Activated CD4-positive, alpha-beta T cell treated with anti-CD3 and anti-CD28 coated beads, Interleukin-2, amount 10 ng/mL, durations not matched to agents 7 days and 5 days (primary cell): Measurements from ENCODE around the gene ARID3A. TPM values are rescaled to one million over a fixed set of nuclear protein-coding genes. Genes with fewer than 3 reads are reported as not detected.
"Not testable (repeated sequence)": the region's sequence is repeated elsewhere in the genome, so short reads cannot be mapped to it uniquely, and the experiment has no call there.

Source experiments
- CTCF ChIA-PET: fragments of 350-600 bp; sonication (Branson Sonifier 250); formaldehyde crosslinking; loops from one replicate; lab custom pipeline; 2021; ENCODE audit warnings: antibody characterized with exemption; lab: Charles Lee
- POLR2A ChIA-PET: fragments of 350-600 bp; sonication (Branson Sonifier 250); formaldehyde crosslinking; loops from one replicate; lab custom pipeline; 2021; ENCODE audit warnings: antibody characterized with exemption; lab: Charles Lee
- DNase-seq: peaks from one replicate; pipeline ENCODE4 v3.0.0-alpha.2; 2020
- H3K27ac Mint-ChIP-seq: one replicate; pipeline ENCODE4 v1.8.0; 2021; ENCODE audit warnings: mild to moderate bottlenecking, moderate library complexity, mixed read lengths
- H3K27me3 Mint-ChIP-seq: one replicate; pipeline ENCODE4 v1.8.0; 2021; ENCODE audit warnings: mixed read lengths
- H3K36me3 Mint-ChIP-seq: one replicate; pipeline ENCODE4 v1.8.0; 2021; ENCODE audit warnings: low read depth, mixed read lengths
- H3K4me1 Mint-ChIP-seq: one replicate; pipeline ENCODE4 v1.8.0; 2021; ENCODE audit warnings: mixed read lengths
- H3K4me3 Mint-ChIP-seq: one replicate; pipeline ENCODE4 v1.8.0; 2021; ENCODE audit warnings: mild to moderate bottlenecking, moderate library complexity, mixed read lengths
- H3K9me3 Mint-ChIP-seq: one replicate; pipeline ENCODE4 v1.8.0; 2021; ENCODE audit warnings: mixed read lengths
- total RNA-seq, 2 experiments: library from RNA; stranded (reverse); gene quantifications; one replicate each; pipeline ENCODE4 v1.2.3, GENCODE V29; 2021

The ARID3A gene
- total RNA-seq, 2 experiments from 2014 or later = 25.8 to 28.4 TPM

DNA sequence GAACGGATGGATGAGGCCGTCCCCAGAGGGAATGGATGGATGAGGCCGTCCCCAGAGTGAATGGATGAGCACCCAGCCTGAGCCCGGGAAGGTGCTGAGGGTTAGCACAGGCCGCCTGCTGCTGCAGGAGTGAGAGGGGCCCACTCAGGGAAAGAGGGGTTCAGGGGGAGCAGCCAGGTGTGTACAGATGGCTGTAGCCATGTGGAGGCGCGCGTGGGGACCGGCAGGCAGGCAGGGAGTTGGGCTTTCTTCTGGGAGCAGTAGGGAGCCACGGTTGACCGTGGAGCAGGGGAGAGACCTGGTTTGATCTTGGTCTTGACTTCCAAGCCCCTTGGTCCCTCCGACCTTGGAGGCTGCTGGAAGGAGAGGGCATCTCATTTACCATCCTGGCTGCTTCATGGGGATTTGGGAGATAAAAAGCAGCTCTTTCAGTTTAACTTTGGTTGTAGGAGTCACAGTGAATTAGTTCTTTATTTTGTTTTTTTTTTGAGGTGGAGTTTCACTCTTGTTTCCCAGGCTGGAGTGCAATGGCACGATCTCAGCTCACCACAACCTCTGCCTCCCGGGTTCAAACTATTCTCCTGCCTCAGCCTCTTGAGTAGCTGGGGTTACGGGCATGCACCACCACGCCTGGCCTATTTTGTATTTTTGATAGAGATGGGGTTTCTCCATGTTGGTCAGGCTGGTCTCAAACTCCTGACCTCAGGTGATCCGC is 24.7 kb downstream of the ARID3A start:
- no peaks in the 10 kb centered on the region for H3K36me3 Mint-ChIP-seq
- H3K27me3 Mint-ChIP-seq = no peaks in the 10 kb centered on the region
- H3K4me1 Mint-ChIP-seq = peaks cover 18% of the 10 kb centered on the region
- ChIA-PET CTCF (no interaction called here), POLR2A (interaction anchor here (0.7 kb wide), 1 partner anchor 444 kb away, joined by 5 read pairs; no protein-coding TSS in a partner anchor)
- no peak overlapping the region for H3K4me3 Mint-ChIP-seq
- no peaks in the 10 kb centered on the region for H3K9me3 Mint-ChIP-seq
- no peak for DNase-seq
- H3K27ac Mint-ChIP-seq = peak overlapping the region; percentile 41

- no peak for DNase-seq
- Mint-ChIP-seq H3K9me3 (no peaks in the 10 kb centered on the region), H3K36me3 (no peaks in the 10 kb centered on the region), H3K27me3 (no peaks in the 10 kb centered on the region), H3K4me1 (peaks cover 18% of the 10 kb centered on the region), H3K27ac (no peak overlapping the region), H3K4me3 (no peak overlapping the region)
- POLR2A ChIA-PET = no interaction called here
- CTCF ChIA-PET = interaction anchor here (0.7 kb wide), 1 partner anchor 56 kb away, joined by 3 read pairs; no protein-coding TSS in a partner anchor
Measured at GRCh38 chr19:952049-952679, 26.3 kb downstream of the ARID3A start.

- no peaks in the 10 kb centered on the region for H3K9me3 Mint-ChIP-seq
- H3K4me3 Mint-ChIP-seq = peak overlapping the region; percentile 36
- peaks cover 18% of the 10 kb centered on the region for H3K4me1 Mint-ChIP-seq
- ChIA-PET CTCF (no interaction called here), POLR2A (no interaction called here)
- no peaks in the 10 kb centered on the region for H3K27me3 Mint-ChIP-seq
- DNase-seq = peak; percentile 27
- peak overlapping the region; percentile 60 for H3K27ac Mint-ChIP-seq
- no peaks in the 10 kb centered on the region for H3K36me3 Mint-ChIP-seq
Measured at GRCh38 chr19:952680-953444, 27.0 kb downstream of the ARID3A start.

GRCh38 chr19:953445-954271 is 27.8 kb downstream of the ARID3A start:
- ChIA-PET CTCF (no interaction called here), POLR2A (no interaction called here)
- no peaks in the 10 kb centered on the region for H3K27me3 Mint-ChIP-seq
- peaks cover 20% of the 10 kb centered on the region for H3K4me1 Mint-ChIP-seq
- H3K4me3 Mint-ChIP-seq = no peak overlapping the region
- no peaks in the 10 kb centered on the region for H3K36me3 Mint-ChIP-seq
- no peak for DNase-seq
- no peaks in the 10 kb centered on the region for H3K9me3 Mint-ChIP-seq
- peak overlapping the region; percentile 66 for H3K27ac Mint-ChIP-seq

- no peak overlapping the region for H3K27ac Mint-ChIP-seq
- ChIA-PET POLR2A (no interaction called here), CTCF (no interaction called here)
- H3K4me3 Mint-ChIP-seq = no peak overlapping the region
- no peaks in the 10 kb centered on the region for H3K36me3 Mint-ChIP-seq
- no peaks in the 10 kb centered on the region for H3K27me3 Mint-ChIP-seq
- H3K9me3 Mint-ChIP-seq = no peaks in the 10 kb centered on the region
- peaks cover 23% of the 10 kb centered on the region for H3K4me1 Mint-ChIP-seq
- DNase-seq = no peak
Measured at GRCh38 chr19:954272-954671, 28.4 kb downstream of the ARID3A start.

- no peak overlapping the region for H3K4me3 Mint-ChIP-seq
- ChIA-PET CTCF (interaction anchor here (1.0 kb wide), 1 partner anchor 34 kb away, joined by 3 read pairs; no protein-coding TSS in a partner anchor), POLR2A (no interaction called here)
- no peak overlapping the region for H3K27ac Mint-ChIP-seq
- H3K4me1 Mint-ChIP-seq = peaks cover 23% of the 10 kb centered on the region
- DNase-seq = no peak
- no peaks in the 10 kb centered on the region for H3K27me3 Mint-ChIP-seq
- no peaks in the 10 kb centered on the region for H3K36me3 Mint-ChIP-seq
- no peaks in the 10 kb centered on the region for H3K9me3 Mint-ChIP-seq
Measured at GRCh38 chr19:954672-955494, 29.0 kb downstream of the ARID3A start.

GRCh38 chr19:955803-956765 is 30.2 kb downstream of the ARID3A start:
- Mint-ChIP-seq H3K27ac (no peak overlapping the region), H3K9me3 (no peaks in the 10 kb centered on the region), H3K4me3 (no peak overlapping the region), H3K4me1 (peaks cover 19% of the 10 kb centered on the region), H3K36me3 (no peaks in the 10 kb centered on the region), H3K27me3 (no peaks in the 10 kb centered on the region)
- CTCF ChIA-PET = interaction anchor here (1.0 kb wide), 1 partner anchor 35 kb away, joined by 3 read pairs; no protein-coding TSS in a partner anchor
- POLR2A ChIA-PET = no interaction called here
- DNase-seq = no peak

DNA sequence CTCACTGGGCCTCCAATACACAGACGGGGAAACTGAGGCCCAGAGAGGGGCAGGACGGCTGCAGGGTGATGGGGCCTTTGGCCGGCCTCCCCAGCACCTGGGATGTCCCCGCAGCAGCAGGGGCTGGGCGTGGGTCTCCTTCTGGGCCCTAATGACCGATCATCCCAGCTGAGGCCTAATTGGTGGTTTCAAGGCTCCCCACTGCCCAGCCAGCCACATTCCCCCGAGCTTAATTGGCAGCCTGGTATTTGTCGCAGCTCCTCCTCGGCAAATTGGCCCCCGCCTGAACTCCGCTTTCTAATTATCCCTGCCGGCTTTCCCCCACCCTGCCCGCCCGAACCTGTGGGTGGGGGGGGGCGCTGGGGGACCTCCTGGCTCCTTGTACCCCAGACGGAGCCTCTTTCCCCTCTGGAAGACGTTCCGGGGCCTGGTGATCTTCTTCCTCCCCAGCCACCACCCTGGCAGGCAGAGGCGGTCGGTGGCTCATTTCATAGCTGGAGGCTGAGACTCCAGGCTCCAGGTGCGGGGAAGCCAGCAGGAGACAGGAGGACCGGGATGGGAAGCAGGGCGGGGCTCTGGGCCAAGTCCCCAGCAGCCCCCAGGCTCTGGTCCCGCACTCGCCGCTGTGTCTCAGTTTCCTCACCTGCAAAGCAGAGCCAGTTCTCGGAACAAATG is 31.1 kb downstream of the ARID3A start:
- no peaks in the 10 kb centered on the region for H3K27me3 Mint-ChIP-seq
- DNase-seq = no peak
- H3K27ac Mint-ChIP-seq = no peak overlapping the region
- CTCF ChIA-PET = no interaction called here
- POLR2A ChIA-PET = no interaction called here
- H3K4me3 Mint-ChIP-seq = no peak overlapping the region
- H3K4me1 Mint-ChIP-seq = peaks cover 17% of the 10 kb centered on the region
- no peaks in the 10 kb centered on the region for H3K9me3 Mint-ChIP-seq
- H3K36me3 Mint-ChIP-seq = no peaks in the 10 kb centered on the region

GRCh38 chr19:957578-957977 is 31.7 kb downstream of the ARID3A start:
- CTCF ChIA-PET, H3K27ac Mint-ChIP-seq, H3K4me3 Mint-ChIP-seq, DNase-seq, H3K27me3 Mint-ChIP-seq, H3K36me3 Mint-ChIP-seq, H3K9me3 Mint-ChIP-seq, POLR2A ChIA-PET: not testable (repeated sequence)
- peaks cover 20% of the 10 kb centered on the region for H3K4me1 Mint-ChIP-seq

- POLR2A ChIA-PET = no interaction called here
- H3K4me3 Mint-ChIP-seq = no peak overlapping the region
- H3K4me1 Mint-ChIP-seq = peaks cover 13% of the 10 kb centered on the region
- H3K27me3 Mint-ChIP-seq = no peaks in the 10 kb centered on the region
- H3K9me3 Mint-ChIP-seq = no peaks in the 10 kb centered on the region
- CTCF ChIA-PET = no interaction called here
- H3K36me3 Mint-ChIP-seq = peaks cover 6% of the 10 kb centered on the region
- no peak overlapping the region for H3K27ac Mint-ChIP-seq
- DNase-seq = peak; percentile 16
Measured at GRCh38 chr19:958967-959855, 33.4 kb downstream of the ARID3A start.
